WI38 (cell line): ENCODE results near the gene SLC16A11.

Experiments used
- H3K4me3 ChIP-seq: 2 replicates; pipeline ENCODE4 v1.5.1; 2011; ENCODE audit warnings: low read depth, mild to moderate bottlenecking, control low read depth, low read length
- CTCF ChIP-seq: IDR thresholded peaks from 2 replicates; pipeline ENCODE4 v1.5.1; 2012; ENCODE audit warnings: low read depth, mild to moderate bottlenecking, control low read depth, low read length

SLC16A11 gene

DNA sequence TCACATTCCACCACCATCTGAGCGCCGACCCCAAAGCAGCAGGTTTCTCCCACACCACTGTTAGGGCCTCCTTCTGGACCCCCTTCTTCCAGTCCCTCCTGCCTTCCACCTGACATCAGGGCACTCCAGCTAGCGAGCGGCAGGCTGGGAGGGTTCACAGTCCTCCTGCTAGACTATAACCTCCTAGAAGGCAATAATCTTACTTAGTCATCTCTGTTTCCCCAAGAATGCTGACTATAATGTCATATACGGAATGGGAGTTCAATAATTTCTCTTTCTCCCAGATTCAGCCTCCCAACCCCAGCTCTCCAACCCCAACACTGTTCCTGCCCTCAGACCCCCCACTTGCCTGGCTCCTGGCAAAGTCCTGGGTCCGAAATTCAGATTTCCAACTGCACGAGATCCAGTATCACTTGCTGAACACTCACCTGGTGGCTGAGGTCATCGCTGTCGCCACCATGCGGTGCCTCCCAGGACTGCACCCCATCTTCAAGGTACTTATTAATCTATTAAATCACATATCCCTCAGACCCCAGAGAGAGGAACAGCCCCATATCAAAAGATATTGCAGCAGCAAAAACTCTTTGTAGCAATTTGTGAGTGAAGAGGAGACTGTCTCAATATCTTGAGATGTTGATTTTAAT, 42.5 kb downstream of the SLC16A11 start:
- H3K4me3 ChIP-seq: no peak overlapping the region
- peak; percentile 61 for TF ChIP-seq CTCF

DNA sequence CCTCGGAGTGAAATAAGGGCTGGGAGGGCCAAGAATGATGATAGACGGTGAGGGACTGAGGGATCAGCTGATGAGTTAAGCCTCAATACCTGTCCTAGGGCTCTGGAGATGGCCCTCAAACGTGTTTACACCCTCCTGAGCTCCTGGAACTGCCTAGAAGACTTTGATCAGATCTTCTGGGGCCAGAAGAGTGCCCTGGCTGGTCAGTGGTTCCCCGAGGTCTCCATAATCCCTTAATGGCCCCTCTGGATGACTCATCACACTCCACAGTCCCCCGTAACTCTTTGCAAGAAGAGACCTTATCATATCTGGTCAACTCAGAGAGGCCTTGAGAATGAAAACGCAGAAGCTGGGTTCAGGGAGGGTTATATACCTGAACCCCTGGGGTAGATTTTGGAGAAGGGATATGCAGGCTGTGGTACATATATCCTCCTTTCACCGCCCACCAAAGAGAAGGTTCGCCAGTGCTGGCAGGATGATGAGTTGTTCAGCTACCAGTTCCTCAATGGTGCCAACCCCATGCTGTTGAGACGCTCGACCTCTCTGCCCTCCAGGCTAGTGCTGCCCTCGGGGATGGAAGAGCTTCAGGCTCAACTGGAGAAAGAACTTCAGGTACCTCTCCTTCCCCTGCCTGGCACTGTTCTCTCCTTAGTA, 44.9 kb downstream of the SLC16A11 start:
- no peak overlapping the region for H3K4me3 ChIP-seq

GRCh38 chr17:6997171-6997570, 46.7 kb downstream of the SLC16A11 start:
- TF ChIP-seq CTCF: no peak
- no peak overlapping the region for H3K4me3 ChIP-seq

More for the DNA sequence above, 44.9 kb downstream of the SLC16A11 start:
- no peak for TF ChIP-seq CTCF

DNA sequence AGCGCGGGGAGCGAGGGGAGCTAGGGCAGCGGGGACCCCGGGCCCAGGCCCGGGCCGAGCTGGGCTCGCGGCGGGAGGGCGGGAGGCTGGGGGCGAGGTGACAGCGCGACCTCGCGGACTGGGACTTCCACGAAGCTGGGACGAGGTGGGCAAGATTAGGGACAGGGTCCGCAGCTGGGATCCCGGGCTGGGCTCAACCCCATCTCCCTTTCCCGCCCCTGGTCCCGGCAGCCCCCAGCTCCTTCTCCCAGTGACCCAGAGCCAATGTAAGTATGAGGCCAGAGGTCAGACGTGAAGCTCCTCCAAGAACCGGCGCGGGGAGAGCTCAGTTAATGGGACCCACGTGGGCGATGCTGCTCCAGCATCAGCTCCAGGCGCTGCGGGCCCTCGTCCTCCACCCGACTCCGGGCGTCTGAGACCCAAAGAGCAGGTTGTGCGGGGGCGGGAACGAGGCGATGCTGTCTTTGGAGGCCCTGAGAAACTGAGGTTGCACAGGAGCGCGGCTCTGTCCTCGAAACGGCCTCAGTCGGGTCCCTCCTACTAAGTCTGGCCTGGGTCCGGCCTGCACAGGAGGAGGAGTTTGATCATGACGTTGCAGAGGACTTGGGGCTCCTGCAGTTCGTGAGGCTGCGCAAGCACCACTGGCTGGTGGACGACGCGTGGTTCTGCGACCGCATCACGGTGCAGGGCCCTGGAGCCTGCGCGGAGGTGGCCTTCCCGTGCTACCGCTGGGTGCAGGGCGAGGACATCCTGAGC, 47.5 kb downstream of the SLC16A11 start:
- TF ChIP-seq CTCF: no peak
- no peak overlapping the region for H3K4me3 ChIP-seq

- TF ChIP-seq CTCF: no peak
- H3K4me3 ChIP-seq: no peak within 1 kb of the TSS
Measured at GRCh38 chr17:6995500-6996255, 48.2 kb downstream of the SLC16A11 start, which contains the start of gene ALOX12. Gene ALOX12, plus strand, starts transcription at chr17:6996049. Its CDS starts 69 bp downstream, at chr17:6996118.

DNA sequence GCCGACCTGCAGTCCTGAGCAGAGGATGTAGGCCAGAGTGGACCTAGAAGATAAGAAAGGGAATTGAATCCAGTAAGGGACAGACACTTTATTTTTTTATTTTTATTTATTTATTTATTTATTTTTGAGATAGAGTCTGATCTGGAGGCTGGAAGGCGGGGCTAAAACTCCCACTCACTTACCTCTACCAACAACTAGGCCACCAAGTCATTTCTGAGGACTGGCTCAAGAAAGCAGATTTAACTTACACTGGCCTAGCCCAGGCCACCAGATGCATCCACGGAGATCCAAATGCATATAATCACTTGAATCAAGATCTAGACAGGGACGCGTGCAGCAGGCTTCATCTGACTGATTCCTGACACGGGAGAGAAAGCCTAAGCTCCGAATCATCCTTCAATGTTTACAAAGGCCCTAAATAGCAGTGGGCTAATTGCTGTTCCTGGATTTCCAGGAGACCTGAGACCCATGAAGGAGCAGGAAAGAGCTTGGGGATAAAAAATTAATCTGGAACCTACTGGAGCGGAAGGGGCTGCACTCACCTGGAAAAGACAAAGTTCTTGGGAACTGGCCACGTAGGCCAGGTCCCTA, 49.1 kb downstream of the SLC16A11 start:
- TF ChIP-seq CTCF: no peak

More for the DNA sequence above, 49.1 kb downstream of the SLC16A11 start:
- H3K4me3 ChIP-seq: no peak overlapping the region
